HL-60 (cell line): ENCODE data around the gene CDK19.

Experiments
- GABPA ChIP-seq: IDR thresholded peaks from 2 replicates; pipeline ENCODE4 v1.6.1; 2012; ENCODE audit warnings: low read depth
- POLR2AphosphoS5 ChIP-seq: IDR thresholded peaks from 2 replicates; pipeline ENCODE4 v1.6.1; 2012; ENCODE audit warnings: low read depth
- SPI1 ChIP-seq: IDR thresholded peaks from 2 replicates; pipeline ENCODE4 v1.6.1; 2012; ENCODE audit warnings: low read depth, mild to moderate bottlenecking, borderline replicate concordance
- TF ChIP-seq, protein P1 (sequence below): IDR thresholded peaks from one replicate; pipeline ENCODE4 v1.5.1; 2011; ENCODE audit warnings: low read length, control low read depth, inconsistent platforms; ENCODE audit not compliant: insufficient read depth
- TF ChIP-seq, protein P2 (sequence below): IDR thresholded peaks from 2 replicates; pipeline ENCODE4 v1.6.1; 2012; ENCODE audit warnings: low read depth; ENCODE audit not compliant: insufficient replicate concordance

DNA sequence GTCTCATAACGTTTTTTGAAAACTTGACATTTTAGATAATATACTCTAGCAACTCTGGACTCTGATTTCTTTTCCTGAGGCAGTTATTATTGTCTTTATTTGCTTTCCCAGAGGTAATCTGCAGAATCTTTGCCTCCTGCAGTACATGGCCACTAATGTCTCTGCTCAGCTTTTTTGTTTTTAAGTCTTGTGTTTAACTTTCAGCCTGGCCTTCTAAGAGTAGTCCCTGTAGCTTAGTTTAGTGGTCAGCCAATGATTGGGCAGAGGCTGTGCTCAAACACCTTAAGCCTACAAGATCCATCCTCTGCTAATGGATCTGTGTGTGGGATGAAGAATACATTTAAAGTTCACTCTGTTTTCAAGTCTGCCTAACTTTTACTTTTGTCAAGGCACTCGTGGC lies 241.7 kb downstream of the CDK19 start:
- TF ChIP-seq, protein P1, sequence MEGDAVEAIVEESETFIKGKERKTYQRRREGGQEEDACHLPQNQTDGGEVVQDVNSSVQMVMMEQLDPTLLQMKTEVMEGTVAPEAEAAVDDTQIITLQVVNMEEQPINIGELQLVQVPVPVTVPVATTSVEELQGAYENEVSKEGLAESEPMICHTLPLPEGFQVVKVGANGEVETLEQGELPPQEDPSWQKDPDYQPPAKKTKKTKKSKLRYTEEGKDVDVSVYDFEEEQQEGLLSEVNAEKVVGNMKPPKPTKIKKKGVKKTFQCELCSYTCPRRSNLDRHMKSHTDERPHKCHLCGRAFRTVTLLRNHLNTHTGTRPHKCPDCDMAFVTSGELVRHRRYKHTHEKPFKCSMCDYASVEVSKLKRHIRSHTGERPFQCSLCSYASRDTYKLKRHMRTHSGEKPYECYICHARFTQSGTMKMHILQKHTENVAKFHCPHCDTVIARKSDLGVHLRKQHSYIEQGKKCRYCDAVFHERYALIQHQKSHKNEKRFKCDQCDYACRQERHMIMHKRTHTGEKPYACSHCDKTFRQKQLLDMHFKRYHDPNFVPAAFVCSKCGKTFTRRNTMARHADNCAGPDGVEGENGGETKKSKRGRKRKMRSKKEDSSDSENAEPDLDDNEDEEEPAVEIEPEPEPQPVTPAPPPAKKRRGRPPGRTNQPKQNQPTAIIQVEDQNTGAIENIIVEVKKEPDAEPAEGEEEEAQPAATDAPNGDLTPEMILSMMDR, result no peak
- TF ChIP-seq SPI1, result no peak
- no peak for TF ChIP-seq POLR2AphosphoS5
- no peak for TF ChIP-seq GABPA
- TF ChIP-seq, protein P2, sequence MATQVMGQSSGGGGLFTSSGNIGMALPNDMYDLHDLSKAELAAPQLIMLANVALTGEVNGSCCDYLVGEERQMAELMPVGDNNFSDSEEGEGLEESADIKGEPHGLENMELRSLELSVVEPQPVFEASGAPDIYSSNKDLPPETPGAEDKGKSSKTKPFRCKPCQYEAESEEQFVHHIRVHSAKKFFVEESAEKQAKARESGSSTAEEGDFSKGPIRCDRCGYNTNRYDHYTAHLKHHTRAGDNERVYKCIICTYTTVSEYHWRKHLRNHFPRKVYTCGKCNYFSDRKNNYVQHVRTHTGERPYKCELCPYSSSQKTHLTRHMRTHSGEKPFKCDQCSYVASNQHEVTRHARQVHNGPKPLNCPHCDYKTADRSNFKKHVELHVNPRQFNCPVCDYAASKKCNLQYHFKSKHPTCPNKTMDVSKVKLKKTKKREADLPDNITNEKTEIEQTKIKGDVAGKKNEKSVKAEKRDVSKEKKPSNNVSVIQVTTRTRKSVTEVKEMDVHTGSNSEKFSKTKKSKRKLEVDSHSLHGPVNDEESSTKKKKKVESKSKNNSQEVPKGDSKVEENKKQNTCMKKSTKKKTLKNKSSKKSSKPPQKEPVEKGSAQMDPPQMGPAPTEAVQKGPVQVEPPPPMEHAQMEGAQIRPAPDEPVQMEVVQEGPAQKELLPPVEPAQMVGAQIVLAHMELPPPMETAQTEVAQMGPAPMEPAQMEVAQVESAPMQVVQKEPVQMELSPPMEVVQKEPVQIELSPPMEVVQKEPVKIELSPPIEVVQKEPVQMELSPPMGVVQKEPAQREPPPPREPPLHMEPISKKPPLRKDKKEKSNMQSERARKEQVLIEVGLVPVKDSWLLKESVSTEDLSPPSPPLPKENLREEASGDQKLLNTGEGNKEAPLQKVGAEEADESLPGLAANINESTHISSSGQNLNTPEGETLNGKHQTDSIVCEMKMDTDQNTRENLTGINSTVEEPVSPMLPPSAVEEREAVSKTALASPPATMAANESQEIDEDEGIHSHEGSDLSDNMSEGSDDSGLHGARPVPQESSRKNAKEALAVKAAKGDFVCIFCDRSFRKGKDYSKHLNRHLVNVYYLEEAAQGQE, result no peak
